ENCODE results near the gene ANKDD1B. TPM values are rescaled to one million over a fixed set of nuclear protein-coding genes. Genes with fewer than 3 reads are reported as not detected.

ANKDD1B gene
- total and polyA plus RNA-seq, 2 donors (not counting 1 experiment from before 2014, with no cell fraction given): 0.07 to 0.66 TPM

GRCh38 chr5:75663579-75664284 is 52.5 kb downstream of the ANKDD1B start:
- Histone ChIP-seq H3K36me3 (ENCODE audit: control insufficient read depth, insufficient read depth, low read length) (no peaks in the 10 kb centered on the region), H3K79me2 (ENCODE audit: control insufficient read depth, insufficient read depth, low read length) (no peaks in the 10 kb centered on the region), H2AFZ (ENCODE audit: low read length) (no peak overlapping the region), H3K27ac (ENCODE audit: insufficient read depth, low read length) (no peak overlapping the region), H3K9me3 (ENCODE audit: control insufficient read depth, insufficient read depth, low read depth, low read length) (no peaks in the 10 kb centered on the region), H3K4me3 (replicated peaks in 1 of 4; ENCODE audit: control extremely low read depth in 1 of 4, insufficient read depth in 1 of 4, low read depth in 3 of 4, low read length in 4 of 4) (no peak overlapping the region), H3K27me3 (ENCODE audit: control insufficient read depth, insufficient read depth, low read length) (no peaks in the 10 kb centered on the region), H4K20me1 (ENCODE audit: control insufficient read depth, extremely low read depth, insufficient read depth, low read length) (no peaks in the 10 kb centered on the region), H3K4me2 (ENCODE audit: extremely low read depth, insufficient read depth, low read length) (no peak overlapping the region), H3K4me1 (ENCODE audit: control insufficient read depth, extremely low read depth, insufficient read depth, low read length) (no peaks in the 10 kb centered on the region), H3K9ac (ENCODE audit: insufficient read depth, low read length) (no peak overlapping the region)
- TF ChIP-seq EZH2 (IDR thresholded peaks at IDR 0.05; ENCODE audit: low read length, missing control alignments) (no peak), CTCF (conservative IDR thresholded peaks at IDR 0.05 in 1 of 2, IDR thresholded peaks at IDR 0.05 in 1 of 2; ENCODE audit: low read depth in 1 of 2, low read length in 2 of 2) (no peak)
- DNase-seq (ENCODE audit: low read depth in 2 of 2): no peak

DNA sequence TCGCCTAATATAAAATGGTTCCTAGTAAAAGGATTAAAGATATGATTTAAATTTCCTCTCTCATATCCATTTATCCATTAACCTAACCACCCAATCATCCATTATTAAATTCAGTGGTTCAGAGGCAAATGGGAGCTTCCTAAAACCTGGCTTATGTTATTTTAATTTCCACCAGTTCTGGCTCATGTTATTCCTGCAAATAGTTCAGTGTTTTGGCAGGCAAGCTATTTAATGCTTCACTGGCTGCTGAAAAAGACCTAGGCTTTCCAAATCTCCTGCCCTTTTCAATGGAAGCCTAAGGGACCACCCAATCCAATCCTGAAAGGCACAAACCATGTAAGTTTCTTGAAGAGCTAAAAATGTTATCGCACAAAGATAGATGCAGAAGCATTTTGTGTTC is 53.7 kb downstream of the ANKDD1B start:
- no peak overlapping the region for H3K9ac ChIP-seq (ENCODE audit: insufficient read depth, low read length)
- H3K79me2 ChIP-seq (ENCODE audit: control insufficient read depth, insufficient read depth, low read length): no peaks in the 10 kb centered on the region
- no peak for DNase-seq (ENCODE audit: low read depth in 2 of 2)
- H3K4me2 ChIP-seq (ENCODE audit: extremely low read depth, insufficient read depth, low read length): no peak overlapping the region
- no peaks in the 10 kb centered on the region for H3K36me3 ChIP-seq (ENCODE audit: control insufficient read depth, insufficient read depth, low read length)
- H3K27me3 ChIP-seq (ENCODE audit: control insufficient read depth, insufficient read depth, low read length): no peaks in the 10 kb centered on the region
- H2AFZ ChIP-seq (ENCODE audit: low read length): no peak overlapping the region
- H4K20me1 ChIP-seq (ENCODE audit: control insufficient read depth, extremely low read depth, insufficient read depth, low read length): no peaks in the 10 kb centered on the region
- no peaks in the 10 kb centered on the region for H3K4me1 ChIP-seq (ENCODE audit: control insufficient read depth, extremely low read depth, insufficient read depth, low read length)
- H3K27ac ChIP-seq (ENCODE audit: insufficient read depth, low read length): no peak overlapping the region
- TF ChIP-seq CTCF (conservative IDR thresholded peaks at IDR 0.05 in 1 of 2, IDR thresholded peaks at IDR 0.05 in 1 of 2; ENCODE audit: low read depth in 1 of 2, low read length in 2 of 2) (no peak), EZH2 (IDR thresholded peaks at IDR 0.05; ENCODE audit: low read length, missing control alignments) (no peak)
- H3K9me3 ChIP-seq (ENCODE audit: control insufficient read depth, insufficient read depth, low read depth, low read length): no peaks in the 10 kb centered on the region
- H3K4me3 ChIP-seq (replicated peaks in 1 of 4; ENCODE audit: control extremely low read depth in 1 of 4, insufficient read depth in 1 of 4, low read depth in 3 of 4, low read length in 4 of 4): no peak overlapping the region

DNA sequence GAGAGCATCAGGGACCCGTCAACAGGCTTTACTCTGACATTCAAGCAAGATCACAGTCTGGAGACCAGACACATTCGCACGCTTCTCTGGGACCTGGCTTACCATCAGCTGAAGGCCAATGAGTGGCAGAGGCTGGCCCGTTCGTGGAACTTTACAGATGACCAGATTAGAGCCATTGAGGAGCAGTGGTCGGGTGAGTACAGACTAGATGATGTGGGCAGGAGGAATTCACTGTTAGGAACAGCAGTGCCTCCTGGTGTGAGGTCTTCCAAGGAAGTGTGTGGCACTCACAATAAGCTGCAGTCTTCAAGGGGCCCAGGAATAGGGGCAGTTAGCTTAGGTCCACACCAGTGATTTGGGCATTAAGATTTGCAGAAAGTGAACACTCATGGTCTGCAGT is 55.5 kb downstream of the ANKDD1B start:
- H2AFZ ChIP-seq (ENCODE audit: low read length): no peak overlapping the region
- no peaks in the 10 kb centered on the region for H3K79me2 ChIP-seq (ENCODE audit: control insufficient read depth, insufficient read depth, low read length)
- TF ChIP-seq EZH2 (IDR thresholded peaks at IDR 0.05; ENCODE audit: low read length, missing control alignments) (no peak), CTCF (conservative IDR thresholded peaks at IDR 0.05 in 1 of 2, IDR thresholded peaks at IDR 0.05 in 1 of 2; ENCODE audit: low read depth in 1 of 2, low read length in 2 of 2) (no peak)
- no peak overlapping the region for H3K27ac ChIP-seq (ENCODE audit: insufficient read depth, low read length)
- no peaks in the 10 kb centered on the region for H3K9me3 ChIP-seq (ENCODE audit: control insufficient read depth, insufficient read depth, low read depth, low read length)
- H4K20me1 ChIP-seq (ENCODE audit: control insufficient read depth, extremely low read depth, insufficient read depth, low read length): no peaks in the 10 kb centered on the region
- DNase-seq (ENCODE audit: low read depth in 2 of 2): peak in 1 of 2 donors; percentile 4
- no peaks in the 10 kb centered on the region for H3K4me1 ChIP-seq (ENCODE audit: control insufficient read depth, extremely low read depth, insufficient read depth, low read length)
- H3K4me3 ChIP-seq (replicated peaks in 1 of 4; ENCODE audit: control extremely low read depth in 1 of 4, insufficient read depth in 1 of 4, low read depth in 3 of 4, low read length in 4 of 4): no peak overlapping the region
- H3K36me3 ChIP-seq (ENCODE audit: control insufficient read depth, insufficient read depth, low read length): no peaks in the 10 kb centered on the region
- H3K4me2 ChIP-seq (ENCODE audit: extremely low read depth, insufficient read depth, low read length): no peak overlapping the region
- no peak overlapping the region for H3K9ac ChIP-seq (ENCODE audit: insufficient read depth, low read length)
- H3K27me3 ChIP-seq (ENCODE audit: control insufficient read depth, insufficient read depth, low read length): no peaks in the 10 kb centered on the region

Measured in fibroblast of lung (primary cell).